SK-N-SH (cell line): ENCODE data around the gene RNF150. TPM values are rescaled to one million over a fixed set of nuclear protein-coding genes. Genes with fewer than 3 reads are reported as not detected.

Experiments used
- CTCF ChIA-PET: fragments of 300-600, 350-600 bp; formaldehyde crosslinking; extraction: SDS; loops from one replicate; lab custom pipeline; 2021; lab: Yijun Ruan, JAX
- POLR2A ChIA-PET: fragments of 350-600 bp; sonication (Branson Sonifier 250); formaldehyde crosslinking; extraction: SDS; loops from one replicate; lab custom pipeline; 2020; ENCODE audit warnings: antibody characterized with exemption, inconsistent platforms; lab: Yijun Ruan, JAX
- DNase-seq: peaks from one replicate; pipeline ENCODE4 v3.0.0; 2012
- H2AFZ ChIP-seq: fragments of 200-600 bp; sonication (generic); 2 replicates; pipeline ENCODE4 v1.8.1; 2016; ENCODE audit warnings: antibody characterized with exemption, mild to moderate bottlenecking, low read depth
- H3F3A ChIP-seq: fragments of 200-600 bp; sonication (generic); replicated peaks from 2 replicates; pipeline ENCODE3; 2016; ENCODE audit warnings: antibody characterized with exemption, mild to moderate bottlenecking; ENCODE audit not compliant: insufficient read depth
- H3K27ac ChIP-seq, 2 experiments: fragments of 200-500 bp in 1 of 2; fragments of 200-600 bp in 1 of 2; sonication (Bioruptor generic) in 1 of 2; sonication (generic), shearing (Covaris generic) in 1 of 2; 2 replicates each; pipeline versions ENCODE4 v1.5.1 to v1.6.1; 2014 to 2016; ENCODE audit warnings: low read depth in 2 of 2, inconsistent platforms in 1 of 2, low read length in 1 of 2, mild to moderate bottlenecking in 1 of 2, mixed read lengths in 1 of 2
- H3K27me3 ChIP-seq: fragments of 200-600 bp; sonication (generic), shearing (Covaris generic); 2 replicates; pipeline ENCODE4 v1.6.1; 2016; ENCODE audit warnings: mixed run types; ENCODE audit not compliant: insufficient read depth
- H3K36me3 ChIP-seq, 2 experiments: fragments of 200-500 bp in 1 of 2; fragments of 200-600 bp in 1 of 2; sonication (Bioruptor generic) in 1 of 2; sonication (generic) in 1 of 2; replicated peaks in 1 of 2; 2 replicates each; pipeline versions ENCODE3 to v1.5.1; 2014 to 2016; ENCODE audit warnings: low read length in 1 of 2, mild to moderate bottlenecking in 1 of 2; ENCODE audit not compliant: insufficient read depth in 2 of 2, control insufficient read depth in 1 of 2
- H3K4me1 ChIP-seq, 2 experiments: fragments of 200-500 bp in 1 of 2; fragments of 200-600 bp in 1 of 2; sonication (Bioruptor generic) in 1 of 2; sonication (generic), shearing (Covaris generic) in 1 of 2; 2 replicates each; pipeline versions ENCODE4 v1.5.1 to v1.6.1; 2014 to 2016; ENCODE audit warnings: low read depth in 1 of 2, low read length in 1 of 2, mixed run types in 1 of 2; ENCODE audit not compliant: insufficient read depth in 2 of 2, control insufficient read depth in 1 of 2
- H3K4me2 ChIP-seq: fragments of 200-600 bp; sonication (generic), shearing (Covaris generic); 2 replicates; pipeline ENCODE4 v1.6.1; 2017; ENCODE audit warnings: mixed run types
- H3K4me3 ChIP-seq, 2 experiments: fragments of 200-500 bp in 1 of 2; fragments of 200-600 bp in 1 of 2; sonication (Bioruptor generic) in 1 of 2; sonication (generic), shearing (Covaris generic) in 1 of 2; 2 replicates each; pipeline versions ENCODE4 v1.5.1 to v1.8.1; 2014 to 2016; ENCODE audit warnings: low read depth in 2 of 2, inconsistent platforms in 1 of 2, low read length in 1 of 2, mild to moderate bottlenecking in 1 of 2, mixed read lengths in 1 of 2, moderate library complexity in 1 of 2
- H3K79me2 ChIP-seq: fragments of 200-600 bp; sonication (generic); 2 replicates; pipeline ENCODE4 v1.8.1; 2017; ENCODE audit warnings: mild to moderate bottlenecking; ENCODE audit not compliant: insufficient read depth
- H3K9ac ChIP-seq: fragments of 200-600 bp; sonication (generic); 2 replicates; pipeline ENCODE4 v1.6.1; 2017; ENCODE audit warnings: mixed run types
- H3K9me2 ChIP-seq: fragments of 200-600 bp; sonication (generic); 2 replicates; pipeline ENCODE4 v1.6.1; 2017; ENCODE audit warnings: mixed run types
- H3K9me3 ChIP-seq: fragments of 200-600 bp; sonication (generic); 2 replicates; pipeline ENCODE4 v1.6.1; 2017; ENCODE audit warnings: mixed run types, mild to moderate bottlenecking, moderate library complexity
- H4K20me1 ChIP-seq: fragments of 200-600 bp; sonication (generic); 2 replicates; pipeline ENCODE4 v1.6.1; 2017; ENCODE audit warnings: mild to moderate bottlenecking, mixed run types; ENCODE audit not compliant: insufficient read depth
- CHD2 ChIP-seq: fragments of 150-350 bp; IDR thresholded peaks from 2 replicates; pipeline ENCODE4 v1.6.1; 2018; ENCODE audit warnings: low read length; ENCODE audit not compliant: partially characterized antibody
- EP300 ChIP-seq, 2 experiments: IDR thresholded peaks; 2 replicates each; pipeline versions ENCODE4 v1.4.0 to v1.6.1; 2012; ENCODE audit warnings: borderline replicate concordance in 1 of 2, low read depth in 1 of 2, low read length in 1 of 2
- FOXM1 ChIP-seq: IDR thresholded peaks from 2 replicates; pipeline ENCODE4 v1.4.0; 2012; ENCODE audit warnings: low read depth, mild to moderate bottlenecking
- GABPA ChIP-seq: IDR thresholded peaks from 2 replicates; pipeline ENCODE4 v1.4.0; 2012; ENCODE audit warnings: low read depth, mild to moderate bottlenecking
- GATA2 ChIP-seq: sonication (generic); formaldehyde crosslinking; IDR thresholded peaks from 2 replicates; pipeline ENCODE4 v1.5.0; 2020; ENCODE audit warnings: mild to moderate bottlenecking, missing genetic modification reagents
- JUND ChIP-seq: IDR thresholded peaks from 2 replicates; pipeline ENCODE4 v1.4.0; 2012
- MEF2A ChIP-seq: IDR thresholded peaks from 2 replicates; pipeline ENCODE4 v1.4.0; 2012; ENCODE audit warnings: low read depth, borderline replicate concordance
- MXI1 ChIP-seq: IDR thresholded peaks from 2 replicates; pipeline ENCODE4 v1.6.1; 2012; ENCODE audit warnings: mild to moderate bottlenecking, low read depth, low read length, improper control_type of control experiment
- POLR2AphosphoS5 ChIP-seq: IDR thresholded peaks from 2 replicates; pipeline ENCODE4 v1.6.1; 2012; ENCODE audit warnings: low read depth, low read length
- RAD21 ChIP-seq: IDR thresholded peaks from 2 replicates; pipeline ENCODE4 v1.6.1; 2012; ENCODE audit warnings: mild to moderate bottlenecking, low read length
- RCOR1 ChIP-seq: fragments of 150-350 bp; IDR thresholded peaks from 2 replicates; pipeline ENCODE4 v1.6.1; 2017; ENCODE audit warnings: antibody characterized with exemption, low read length
- RFX5 ChIP-seq: IDR thresholded peaks from 2 replicates; pipeline ENCODE4 v1.6.1; 2012; ENCODE audit warnings: mild to moderate bottlenecking, improper control_type of control experiment, low read length
- SIN3A ChIP-seq: IDR thresholded peaks from 2 replicates; pipeline ENCODE4 v1.6.1; 2012; ENCODE audit warnings: low read depth, mild to moderate bottlenecking, low read length, moderate library complexity, borderline replicate concordance
- SMC3 ChIP-seq: IDR thresholded peaks from 2 replicates; pipeline ENCODE4 v1.6.1; 2012; ENCODE audit warnings: low read depth, low read length, improper control_type of control experiment
- TAF1 ChIP-seq: IDR thresholded peaks from 2 replicates; pipeline ENCODE4 v1.6.1; 2012; ENCODE audit warnings: low read depth, mild to moderate bottlenecking, low read length, moderate library complexity, borderline replicate concordance
- TCF12 ChIP-seq: IDR thresholded peaks from 2 replicates; pipeline ENCODE4 v1.4.0; 2012
- WGBS: methylation state at CpG from one replicate; pipeline ENCODE4 v1.1.6; 2017; ENCODE audit warnings: low lambda C conversion rate; 5-methylcytosine and 5-hydroxymethylcytosine counted together
- polyA plus RNA-seq, 3 experiments: library from polyadenylated mRNA; depleted of rRNA; stranded (reverse); fragments of >200 nt; gene quantifications; 2 replicates each; pipeline ENCODE4 v1.2.3, GENCODE V29; 2012
- TF ChIP-seq, protein P1 (sequence below): IDR thresholded peaks from 2 replicates; pipeline ENCODE4 v1.4.0; 2012; ENCODE audit warnings: low read depth, borderline replicate concordance
- TF ChIP-seq, protein P2 (sequence below): IDR thresholded peaks from 2 replicates; pipeline ENCODE4; 2012
- TF ChIP-seq, protein P3 (sequence below): fragments of 150-350 bp; IDR thresholded peaks from 2 replicates; pipeline ENCODE4 v1.6.1; 2017; ENCODE audit warnings: antibody characterized with exemption, low read length, low read depth, borderline replicate concordance
- TF ChIP-seq, protein P4 (sequence below): IDR thresholded peaks from 2 replicates; pipeline ENCODE4 v1.4.0; 2012; ENCODE audit warnings: low read depth, borderline replicate concordance
- TF ChIP-seq, protein P5 (sequence below): fragments of 150-350 bp; IDR thresholded peaks from 2 replicates; pipeline ENCODE4 v1.6.1; 2016; ENCODE audit warnings: mild to moderate bottlenecking, low read depth, low read length
- TF ChIP-seq, protein P6 (sequence below): IDR thresholded peaks from 2 replicates; pipeline ENCODE4 v1.6.1; 2012; ENCODE audit warnings: mild to moderate bottlenecking, low read depth, low read length, moderate library complexity
- TF ChIP-seq, protein P7 (sequence below): IDR thresholded peaks from 2 replicates; pipeline ENCODE4 v1.4.0; 2012; ENCODE audit warnings: low read depth

RNF150 gene
- polyA plus RNA-seq, 1 of the 3 experiments (the other 2 are of a cell fraction), result 5.8 TPM

DNA sequence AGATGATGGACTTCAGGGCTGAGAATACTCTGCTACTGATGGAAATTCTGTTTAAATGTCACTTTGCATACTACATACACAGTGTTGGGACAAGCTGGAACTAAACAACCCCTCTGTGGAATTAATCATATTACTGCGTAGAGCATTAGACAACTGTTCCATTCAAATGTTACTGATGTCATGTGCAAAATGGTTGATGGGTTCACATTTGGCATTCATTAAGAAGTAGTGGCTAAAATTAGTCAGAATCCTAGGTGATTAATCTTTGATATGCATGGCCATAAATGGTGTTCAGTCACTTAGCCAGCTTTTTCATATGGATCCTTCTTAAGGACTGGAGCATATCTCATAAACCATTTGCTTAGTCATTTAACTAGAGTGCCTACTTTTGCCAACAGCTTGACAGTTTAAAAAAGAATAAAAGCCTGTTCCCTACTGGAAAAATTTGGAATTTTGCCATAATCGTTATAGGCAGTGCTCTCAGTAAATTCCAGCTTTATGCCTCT lies 105.2 kb downstream of the RNF150 start:
- peak; percentile 35 for DNase-seq
- peaks cover 65% of the 10 kb centered on the region for H3K79me2 ChIP-seq
- H3F3A ChIP-seq, result peaks cover 20% of the 10 kb centered on the region
- no peaks in the 10 kb centered on the region for H3K9me3 ChIP-seq
- H2AFZ ChIP-seq, result no peak overlapping the region
- H3K36me3 ChIP-seq, result no peaks in the 10 kb centered on the region
- WGBS, result 0% methylated on average over 2 of the region's 2 CpGs
- H3K4me1 ChIP-seq, result peaks cover 4 to 22% of the 10 kb centered on the region in 2 experiments; a peak in 2 of 4 replicates
- H3K4me3 ChIP-seq, result no peak overlapping the region
- ChIA-PET CTCF (interaction anchor here (0.7 to 1.7 kb wide), 7 partner anchors 13 to 167 kb away, joined by 3 to 5 read pairs (median 3); partner anchors contain the start of gene RNF150), POLR2A (interaction anchor here (0.7 to 1.1 kb wide), 4 partner anchors 44 to 170 kb away, joined by 4 to 9 read pairs (median 7); partner anchors contain the start of gene RNF150)
- H3K27ac ChIP-seq, result peak overlapping the region; percentile 64 to 96
- no peak overlapping the region for H3K9ac ChIP-seq
- H3K4me2 ChIP-seq, result peak overlapping the region; percentile 5; the same call in 1 of the 2 replicates
- no peaks in the 10 kb centered on the region; the same call in 1 of the 2 replicates for H4K20me1 ChIP-seq
- H3K9me2 ChIP-seq, result no peaks in the 10 kb centered on the region
- H3K27me3 ChIP-seq, result no peaks in the 10 kb centered on the region
- TF ChIP-seq, protein P1, sequence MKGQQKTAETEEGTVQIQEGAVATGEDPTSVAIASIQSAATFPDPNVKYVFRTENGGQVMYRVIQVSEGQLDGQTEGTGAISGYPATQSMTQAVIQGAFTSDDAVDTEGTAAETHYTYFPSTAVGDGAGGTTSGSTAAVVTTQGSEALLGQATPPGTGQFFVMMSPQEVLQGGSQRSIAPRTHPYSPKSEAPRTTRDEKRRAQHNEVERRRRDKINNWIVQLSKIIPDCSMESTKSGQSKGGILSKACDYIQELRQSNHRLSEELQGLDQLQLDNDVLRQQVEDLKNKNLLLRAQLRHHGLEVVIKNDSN, result no peak
- TF ChIP-seq RAD21, result peak; percentile 21
- TF ChIP-seq, protein P2, sequence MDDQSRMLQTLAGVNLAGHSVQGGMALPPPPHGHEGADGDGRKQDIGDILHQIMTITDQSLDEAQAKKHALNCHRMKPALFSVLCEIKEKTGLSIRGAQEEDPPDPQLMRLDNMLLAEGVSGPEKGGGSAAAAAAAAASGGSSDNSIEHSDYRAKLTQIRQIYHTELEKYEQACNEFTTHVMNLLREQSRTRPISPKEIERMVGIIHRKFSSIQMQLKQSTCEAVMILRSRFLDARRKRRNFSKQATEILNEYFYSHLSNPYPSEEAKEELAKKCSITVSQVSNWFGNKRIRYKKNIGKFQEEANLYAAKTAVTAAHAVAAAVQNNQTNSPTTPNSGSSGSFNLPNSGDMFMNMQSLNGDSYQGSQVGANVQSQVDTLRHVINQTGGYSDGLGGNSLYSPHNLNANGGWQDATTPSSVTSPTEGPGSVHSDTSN, result peak; percentile 96
- peak; percentile 99 for TF ChIP-seq TCF12
- peak; percentile 67; the same call in 1 of the 2 replicates for TF ChIP-seq POLR2AphosphoS5
- peak; percentile 50 for TF ChIP-seq GATA2
- TF ChIP-seq, protein P3, sequence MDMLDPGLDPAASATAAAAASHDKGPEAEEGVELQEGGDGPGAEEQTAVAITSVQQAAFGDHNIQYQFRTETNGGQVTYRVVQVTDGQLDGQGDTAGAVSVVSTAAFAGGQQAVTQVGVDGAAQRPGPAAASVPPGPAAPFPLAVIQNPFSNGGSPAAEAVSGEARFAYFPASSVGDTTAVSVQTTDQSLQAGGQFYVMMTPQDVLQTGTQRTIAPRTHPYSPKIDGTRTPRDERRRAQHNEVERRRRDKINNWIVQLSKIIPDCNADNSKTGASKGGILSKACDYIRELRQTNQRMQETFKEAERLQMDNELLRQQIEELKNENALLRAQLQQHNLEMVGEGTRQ, result no peak
- TF ChIP-seq CHD2, result peak; percentile 76
- TF ChIP-seq SIN3A, result no peak; the same call in 1 of the 2 replicates
- peak; percentile 70 for TF ChIP-seq MXI1
- TF ChIP-seq TAF1, result peak; percentile 41; the same call in 1 of the 2 replicates
- TF ChIP-seq, protein P4, sequence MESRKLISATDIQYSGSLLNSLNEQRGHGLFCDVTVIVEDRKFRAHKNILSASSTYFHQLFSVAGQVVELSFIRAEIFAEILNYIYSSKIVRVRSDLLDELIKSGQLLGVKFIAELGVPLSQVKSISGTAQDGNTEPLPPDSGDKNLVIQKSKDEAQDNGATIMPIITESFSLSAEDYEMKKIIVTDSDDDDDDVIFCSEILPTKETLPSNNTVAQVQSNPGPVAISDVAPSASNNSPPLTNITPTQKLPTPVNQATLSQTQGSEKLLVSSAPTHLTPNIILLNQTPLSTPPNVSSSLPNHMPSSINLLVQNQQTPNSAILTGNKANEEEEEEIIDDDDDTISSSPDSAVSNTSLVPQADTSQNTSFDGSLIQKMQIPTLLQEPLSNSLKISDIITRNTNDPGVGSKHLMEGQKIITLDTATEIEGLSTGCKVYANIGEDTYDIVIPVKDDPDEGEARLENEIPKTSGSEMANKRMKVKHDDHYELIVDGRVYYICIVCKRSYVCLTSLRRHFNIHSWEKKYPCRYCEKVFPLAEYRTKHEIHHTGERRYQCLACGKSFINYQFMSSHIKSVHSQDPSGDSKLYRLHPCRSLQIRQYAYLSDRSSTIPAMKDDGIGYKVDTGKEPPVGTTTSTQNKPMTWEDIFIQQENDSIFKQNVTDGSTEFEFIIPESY, result peak; percentile 61; the same call in 1 of the 2 replicates
- peak; percentile 90 to 97; a peak in 3 of 4 replicates for TF ChIP-seq EP300 (IDR thresholded peaks at IDR 0.05; ENCODE audit: borderline replicate concordance in 1 of 2, low read depth in 1 of 2, low read length in 1 of 2)
- TF ChIP-seq JUND, result peak; percentile 92
- TF ChIP-seq GABPA, result peak; percentile 16; the same call in 1 of the 2 replicates
- no peak for TF ChIP-seq RFX5
- peak; percentile 64; the same call in 1 of the 2 replicates for TF ChIP-seq RCOR1
- TF ChIP-seq, protein P5, sequence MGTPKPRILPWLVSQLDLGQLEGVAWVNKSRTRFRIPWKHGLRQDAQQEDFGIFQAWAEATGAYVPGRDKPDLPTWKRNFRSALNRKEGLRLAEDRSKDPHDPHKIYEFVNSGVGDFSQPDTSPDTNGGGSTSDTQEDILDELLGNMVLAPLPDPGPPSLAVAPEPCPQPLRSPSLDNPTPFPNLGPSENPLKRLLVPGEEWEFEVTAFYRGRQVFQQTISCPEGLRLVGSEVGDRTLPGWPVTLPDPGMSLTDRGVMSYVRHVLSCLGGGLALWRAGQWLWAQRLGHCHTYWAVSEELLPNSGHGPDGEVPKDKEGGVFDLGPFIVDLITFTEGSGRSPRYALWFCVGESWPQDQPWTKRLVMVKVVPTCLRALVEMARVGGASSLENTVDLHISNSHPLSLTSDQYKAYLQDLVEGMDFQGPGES, result no peak
- TF ChIP-seq, protein P6, sequence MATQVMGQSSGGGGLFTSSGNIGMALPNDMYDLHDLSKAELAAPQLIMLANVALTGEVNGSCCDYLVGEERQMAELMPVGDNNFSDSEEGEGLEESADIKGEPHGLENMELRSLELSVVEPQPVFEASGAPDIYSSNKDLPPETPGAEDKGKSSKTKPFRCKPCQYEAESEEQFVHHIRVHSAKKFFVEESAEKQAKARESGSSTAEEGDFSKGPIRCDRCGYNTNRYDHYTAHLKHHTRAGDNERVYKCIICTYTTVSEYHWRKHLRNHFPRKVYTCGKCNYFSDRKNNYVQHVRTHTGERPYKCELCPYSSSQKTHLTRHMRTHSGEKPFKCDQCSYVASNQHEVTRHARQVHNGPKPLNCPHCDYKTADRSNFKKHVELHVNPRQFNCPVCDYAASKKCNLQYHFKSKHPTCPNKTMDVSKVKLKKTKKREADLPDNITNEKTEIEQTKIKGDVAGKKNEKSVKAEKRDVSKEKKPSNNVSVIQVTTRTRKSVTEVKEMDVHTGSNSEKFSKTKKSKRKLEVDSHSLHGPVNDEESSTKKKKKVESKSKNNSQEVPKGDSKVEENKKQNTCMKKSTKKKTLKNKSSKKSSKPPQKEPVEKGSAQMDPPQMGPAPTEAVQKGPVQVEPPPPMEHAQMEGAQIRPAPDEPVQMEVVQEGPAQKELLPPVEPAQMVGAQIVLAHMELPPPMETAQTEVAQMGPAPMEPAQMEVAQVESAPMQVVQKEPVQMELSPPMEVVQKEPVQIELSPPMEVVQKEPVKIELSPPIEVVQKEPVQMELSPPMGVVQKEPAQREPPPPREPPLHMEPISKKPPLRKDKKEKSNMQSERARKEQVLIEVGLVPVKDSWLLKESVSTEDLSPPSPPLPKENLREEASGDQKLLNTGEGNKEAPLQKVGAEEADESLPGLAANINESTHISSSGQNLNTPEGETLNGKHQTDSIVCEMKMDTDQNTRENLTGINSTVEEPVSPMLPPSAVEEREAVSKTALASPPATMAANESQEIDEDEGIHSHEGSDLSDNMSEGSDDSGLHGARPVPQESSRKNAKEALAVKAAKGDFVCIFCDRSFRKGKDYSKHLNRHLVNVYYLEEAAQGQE, result no peak
- peak; percentile 96 for TF ChIP-seq FOXM1
- TF ChIP-seq MEF2A, result peak; percentile 93
- TF ChIP-seq, protein P7, sequence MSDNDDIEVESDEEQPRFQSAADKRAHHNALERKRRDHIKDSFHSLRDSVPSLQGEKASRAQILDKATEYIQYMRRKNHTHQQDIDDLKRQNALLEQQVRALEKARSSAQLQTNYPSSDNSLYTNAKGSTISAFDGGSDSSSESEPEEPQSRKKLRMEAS, result peak; percentile 16; the same call in 1 of the 2 replicates
- 0 out of 2 replicates have a peak, but pooled peaks have one; percentile 2 for TF ChIP-seq SMC3
